Fibroblast of lung (primary cell): ENCODE data around the gene NEBL.

ENCODE experiments used
- CTCF ChIP-seq, 2 donors: IDR thresholded peaks in 1 of 2; conservative IDR thresholded peaks in 1 of 2; 1 replicate in 1 of 2; 2 replicates in 1 of 2; pipeline ENCODE4 v1.5.1; 2011 to 2012; ENCODE audit warnings: low read length in 2 of 2, control low read depth in 1 of 2, inconsistent platforms in 1 of 2, low read depth in 1 of 2, mild to moderate bottlenecking in 1 of 2
- EZH2 ChIP-seq: IDR thresholded peaks from 2 replicates; pipeline ENCODE4 v1.5.1; 2012; ENCODE audit warnings: low read length, control low read depth, mild to moderate bottlenecking; ENCODE audit errors: missing control alignments

- TF ChIP-seq CTCF (conservative IDR thresholded peaks at IDR 0.05 in 1 of 2, IDR thresholded peaks at IDR 0.05 in 1 of 2; ENCODE audit: low read depth in 1 of 2, low read length in 2 of 2): no peak
- no peak for TF ChIP-seq EZH2
Measured at GRCh38 chr10:20769481-20769880, 127.6 kb downstream of the NEBL start.
